Caco-2 (cell line): ENCODE measurements around the gene EPHB3. TPM values are rescaled to one million over a fixed set of nuclear protein-coding genes. Genes with fewer than 3 reads are reported as not detected.

ENCODE experiments used
- BruUV-seq: library from RNA; stranded (reverse); fragments of 400-500 nt; replicated peaks from 2 replicates; lab custom pipeline; 2021; lab: Mats Ljungman, UMichigan
- CTCF ChIA-PET: fragments of 300-600 bp; sonication (Branson Sonifier 250); formaldehyde crosslinking; loops from one replicate; lab custom pipeline; 2022; ENCODE audit warnings: antibody characterized with exemption; lab: Charles Lee
- POLR2A ChIA-PET: fragments of 300-600 bp; sonication (Branson Sonifier 250); formaldehyde crosslinking; loops from one replicate; lab custom pipeline; 2022; ENCODE audit warnings: antibody characterized with exemption; lab: Charles Lee
- DNase-seq, 2 experiments: peaks; one replicate each; pipeline versions ENCODE4 v3.0.0 to v3.0.0-alpha.2; 2020 to 2022
- H3K27me3 ChIP-seq: replicated peaks from 2 replicates; pipeline ENCODE4 v1.6.0; 2011; ENCODE audit warnings: low read length; ENCODE audit not compliant: control insufficient read depth, insufficient read depth
- H3K36me3 ChIP-seq: 2 replicates; pipeline ENCODE4 v1.5.1; 2011; ENCODE audit warnings: low read length; ENCODE audit not compliant: control insufficient read depth, insufficient read depth
- H3K4me1 ChIP-seq: fragments of 250-450 bp; sonication (Bioruptor Pico); 2 replicates; pipeline ENCODE4 v1.5.1; 2020; ENCODE audit warnings: mild to moderate bottlenecking
- H3K4me3 ChIP-seq: 2 replicates; pipeline ENCODE4 v1.5.1; 2011; ENCODE audit warnings: low read depth, mild to moderate bottlenecking, control low read depth, low read length
- H3K9me3 ChIP-seq: fragments of 250-450 bp; sonication (Bioruptor Pico); 2 replicates; pipeline ENCODE4 v1.5.1; 2020; ENCODE audit warnings: mild to moderate bottlenecking, moderate library complexity
- H3K27ac Mint-ChIP-seq: one replicate; pipeline ENCODE4 v1.8.0; 2022; ENCODE audit warnings: mixed read lengths; ENCODE audit not compliant: unreplicated experiment
- H3K27me3 Mint-ChIP-seq: one replicate; pipeline ENCODE4 v1.8.0; 2022; ENCODE audit warnings: mixed read lengths; ENCODE audit not compliant: insufficient read depth, unreplicated experiment
- H3K36me3 Mint-ChIP-seq: one replicate; pipeline ENCODE4 v1.8.0; 2022; ENCODE audit warnings: mild to moderate bottlenecking, mixed read lengths; ENCODE audit not compliant: insufficient read depth, unreplicated experiment
- H3K4me1 Mint-ChIP-seq: one replicate; pipeline ENCODE4 v1.8.0; 2022; ENCODE audit warnings: low read depth, mixed read lengths; ENCODE audit not compliant: unreplicated experiment
- H3K4me3 Mint-ChIP-seq: one replicate; pipeline ENCODE4 v1.8.0; 2022; ENCODE audit warnings: mild to moderate bottlenecking, moderate library complexity, mixed read lengths; ENCODE audit not compliant: unreplicated experiment
- H3K9me3 Mint-ChIP-seq: one replicate; pipeline ENCODE4 v1.8.0; 2022; ENCODE audit warnings: mixed read lengths; ENCODE audit not compliant: unreplicated experiment
- intact Hi-C: fragments of 100-400 bp; cut with micrococcal nuclease; formaldehyde crosslinking; loops from one replicate; pipeline ENCODE4 v1.10.0; 2022; ENCODE audit not compliant: unreplicated experiment
- total RNA-seq: library from RNA; stranded (reverse); gene quantifications from 2 replicates; pipeline ENCODE4 v1.2.3, GENCODE V29; 2022
- TF ChIP-seq, protein P1 (sequence below), 2 experiments: fragments of 200-600 bp in 1 of 2; IDR thresholded peaks; 1 replicate in 1 of 2; 2 replicates in 1 of 2; pipeline versions ENCODE4 v1.5.1 to v1.8.0; 2011 to 2022; ENCODE audit warnings: antibody characterized with exemption in 1 of 2, control low read depth in 1 of 2, inconsistent platforms in 1 of 2, low read depth in 1 of 2, low read length in 1 of 2, mild to moderate bottlenecking in 1 of 2, moderate library complexity in 1 of 2; ENCODE audit not compliant: insufficient read depth in 1 of 2, severe bottlenecking in 1 of 2, unreplicated experiment in 1 of 2

Gene EPHB3
- total RNA-seq, 1 experiment from 2014 or later: 5.6 TPM

- POLR2A ChIA-PET: no interaction called here
- BruUV-seq: no TSS peak
- no peaks in the 10 kb centered on the region for H3K36me3 Mint-ChIP-seq
Observed at GRCh38 chr3:184588776-184589175, 27.2 kb downstream of the EPHB3 start.

DNA sequence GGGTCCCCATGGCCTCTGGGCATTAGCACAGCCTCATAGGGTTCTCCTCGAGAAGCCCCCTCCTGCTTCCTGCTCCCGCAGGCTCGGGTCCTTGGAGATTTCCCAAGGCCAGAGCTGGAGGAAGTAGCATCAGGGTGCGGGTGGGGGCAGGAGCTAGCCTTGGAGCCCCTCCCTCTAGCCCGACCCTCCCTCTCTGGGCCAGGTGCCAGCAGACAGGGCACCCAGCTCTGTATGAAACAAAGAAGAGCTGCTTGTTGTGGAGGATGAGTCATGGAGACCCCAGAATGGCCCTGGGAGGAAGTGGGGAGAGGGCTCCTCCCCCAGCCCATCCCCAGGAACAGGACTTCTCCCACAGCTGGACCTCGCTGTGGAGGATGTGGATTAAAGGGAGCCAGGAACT, 29.2 kb downstream of the EPHB3 start:
- no peaks in the 10 kb centered on the region for H3K36me3 Mint-ChIP-seq
- no peaks in the 10 kb centered on the region for H3K9me3 ChIP-seq
- POLR2A ChIA-PET: no interaction called here
- H3K4me1 Mint-ChIP-seq: no peaks in the 10 kb centered on the region
- no peak overlapping the region for H3K4me3 ChIP-seq
- H3K27me3 ChIP-seq: no peaks in the 10 kb centered on the region
- H3K9me3 Mint-ChIP-seq: no peaks in the 10 kb centered on the region
- intact Hi-C loops: no loop called here
- CTCF ChIA-PET: no interaction called here
- no peaks in the 10 kb centered on the region for H3K4me1 ChIP-seq
- H3K4me3 Mint-ChIP-seq: no peak overlapping the region
- BruUV-seq: no TSS peak
- H3K27ac Mint-ChIP-seq: no peak overlapping the region
- DNase-seq: no peak
- H3K36me3 ChIP-seq: no peaks in the 10 kb centered on the region
- TF ChIP-seq, protein P1, sequence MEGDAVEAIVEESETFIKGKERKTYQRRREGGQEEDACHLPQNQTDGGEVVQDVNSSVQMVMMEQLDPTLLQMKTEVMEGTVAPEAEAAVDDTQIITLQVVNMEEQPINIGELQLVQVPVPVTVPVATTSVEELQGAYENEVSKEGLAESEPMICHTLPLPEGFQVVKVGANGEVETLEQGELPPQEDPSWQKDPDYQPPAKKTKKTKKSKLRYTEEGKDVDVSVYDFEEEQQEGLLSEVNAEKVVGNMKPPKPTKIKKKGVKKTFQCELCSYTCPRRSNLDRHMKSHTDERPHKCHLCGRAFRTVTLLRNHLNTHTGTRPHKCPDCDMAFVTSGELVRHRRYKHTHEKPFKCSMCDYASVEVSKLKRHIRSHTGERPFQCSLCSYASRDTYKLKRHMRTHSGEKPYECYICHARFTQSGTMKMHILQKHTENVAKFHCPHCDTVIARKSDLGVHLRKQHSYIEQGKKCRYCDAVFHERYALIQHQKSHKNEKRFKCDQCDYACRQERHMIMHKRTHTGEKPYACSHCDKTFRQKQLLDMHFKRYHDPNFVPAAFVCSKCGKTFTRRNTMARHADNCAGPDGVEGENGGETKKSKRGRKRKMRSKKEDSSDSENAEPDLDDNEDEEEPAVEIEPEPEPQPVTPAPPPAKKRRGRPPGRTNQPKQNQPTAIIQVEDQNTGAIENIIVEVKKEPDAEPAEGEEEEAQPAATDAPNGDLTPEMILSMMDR (IDR thresholded peaks at IDR 0.05; ENCODE audit: insufficient read depth in 1 of 2, low read depth in 1 of 2, low read length in 1 of 2, severe bottlenecking in 1 of 2, unreplicated experiment in 1 of 2): no peak
- no peaks in the 10 kb centered on the region for H3K27me3 Mint-ChIP-seq

More at GRCh38 chr3:184588776-184589175, 27.2 kb downstream of the EPHB3 start:
- DNase-seq: no peak
- no peaks in the 10 kb centered on the region for H3K36me3 ChIP-seq
- Mint-ChIP-seq H3K27ac (no peak overlapping the region), H3K4me1 (peaks cover 6% of the 10 kb centered on the region), H3K27me3 (no peaks in the 10 kb centered on the region), H3K9me3 (no peaks in the 10 kb centered on the region), H3K4me3 (no peak overlapping the region)
- TF ChIP-seq, protein P1 (IDR thresholded peaks at IDR 0.05; ENCODE audit: insufficient read depth in 1 of 2, low read depth in 1 of 2, low read length in 1 of 2, severe bottlenecking in 1 of 2, unreplicated experiment in 1 of 2): no peak
- no peaks in the 10 kb centered on the region for H3K27me3 ChIP-seq
- intact Hi-C loops: no loop called here
- no peaks in the 10 kb centered on the region for H3K4me1 ChIP-seq
- CTCF ChIA-PET: interaction anchor here (1.0 kb wide), 1 partner anchor 27 kb away, joined by 3 read pairs; the partner anchor contains the start of gene EPHB3
- no peaks in the 10 kb centered on the region for H3K9me3 ChIP-seq
- no peak overlapping the region for H3K4me3 ChIP-seq

DNA sequence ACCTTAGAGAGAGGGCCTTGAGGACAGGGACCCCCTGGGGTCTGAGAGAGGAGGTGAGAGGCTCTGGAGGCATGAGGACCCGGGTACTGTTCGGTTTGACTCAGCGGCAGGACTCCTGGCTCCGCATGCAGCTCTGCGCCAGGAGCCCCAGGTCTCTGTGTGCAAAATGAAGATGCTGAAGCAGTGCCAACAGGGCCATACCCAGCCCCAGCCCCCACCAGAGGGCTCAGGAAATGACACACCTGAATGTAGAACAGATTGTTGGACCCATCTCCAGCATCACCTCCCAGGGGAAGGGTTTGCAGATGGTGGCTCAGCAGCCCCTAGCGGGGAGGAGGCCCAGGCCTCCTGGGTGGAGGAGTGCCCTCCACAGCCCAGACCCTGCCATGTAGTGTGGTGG, 30.2 kb downstream of the EPHB3 start:
- no peaks in the 10 kb centered on the region for H3K9me3 Mint-ChIP-seq
- no peaks in the 10 kb centered on the region for H3K36me3 Mint-ChIP-seq
- Histone ChIP-seq H3K4me1 (no peaks in the 10 kb centered on the region), H3K4me3 (no peak overlapping the region), H3K9me3 (no peaks in the 10 kb centered on the region), H3K27me3 (no peaks in the 10 kb centered on the region), H3K36me3 (no peaks in the 10 kb centered on the region)
- no peak overlapping the region for H3K4me3 Mint-ChIP-seq
- intact Hi-C loops: no loop called here
- H3K4me1 Mint-ChIP-seq: no peaks in the 10 kb centered on the region
- ChIA-PET CTCF (no interaction called here), POLR2A (no interaction called here)
- H3K27ac Mint-ChIP-seq: no peak overlapping the region
- no peak for DNase-seq
- no peaks in the 10 kb centered on the region for H3K27me3 Mint-ChIP-seq
- BruUV-seq: no TSS peak
- TF ChIP-seq, protein P1 (IDR thresholded peaks at IDR 0.05; ENCODE audit: insufficient read depth in 1 of 2, low read depth in 1 of 2, low read length in 1 of 2, severe bottlenecking in 1 of 2, unreplicated experiment in 1 of 2): no peak
